ENCODE measurements around the gene SARS1.
"Not testable (repeated sequence)": the region's sequence is repeated elsewhere in the genome, so short reads cannot be mapped to it uniquely, and the experiment has no call there.

SARS1 gene

GRCh38 chr1:109213824-109214693 lies at the start of gene SARS1:
SARS1 (plus strand) TSS chr1:109213918; CDS start chr1:109213993, 75 bp downstream.
- peak; percentile 89 for DNase-seq (ENCODE audit: low spot score)

GRCh38 chr1:109164538-109164937 lies 49.2 kb upstream of the SARS1 start:
- no peak for DNase-seq (ENCODE audit: low spot score)

GRCh38 chr1:109167001-109167506 lies 46.7 kb upstream of the SARS1 start:
- no peak for DNase-seq (ENCODE audit: low spot score)

- DNase-seq (ENCODE audit: low spot score) = no peak
These were observed 43.5 kb upstream of the SARS1 start for GRCh38 chr1:109170035-109170764.

GRCh38 chr1:109171646-109172045 lies 42.1 kb upstream of the SARS1 start:
- DNase-seq (ENCODE audit: low spot score) = no peak

GRCh38 chr1:109176349-109176748 lies 37.4 kb upstream of the SARS1 start:
- not testable (repeated sequence) for DNase-seq (ENCODE audit: low spot score)

GRCh38 chr1:109180715-109181084 lies 33.0 kb upstream of the SARS1 start:
- DNase-seq (ENCODE audit: low spot score) = not testable (repeated sequence)

- DNase-seq (ENCODE audit: low spot score) = no peak
These were observed 32.5 kb upstream of the SARS1 start for GRCh38 chr1:109181085-109181806.

GRCh38 chr1:109181807-109182163 lies 31.9 kb upstream of the SARS1 start:
- no peak for DNase-seq (ENCODE audit: low spot score)

GRCh38 chr1:109183058-109183738 lies 30.5 kb upstream of the SARS1 start:
- DNase-seq (ENCODE audit: low spot score) = no peak

GRCh38 chr1:109184687-109185086 lies 29.0 kb upstream of the SARS1 start:
- no peak for DNase-seq (ENCODE audit: low spot score)

- no peak for DNase-seq (ENCODE audit: low spot score)
These were observed 28.4 kb upstream of the SARS1 start for GRCh38 chr1:109185357-109185756.

GRCh38 chr1:109185990-109186732 lies 27.6 kb upstream of the SARS1 start:
- DNase-seq (ENCODE audit: low spot score) = no peak

- DNase-seq (ENCODE audit: low spot score) = no peak
These were observed 27.0 kb upstream of the SARS1 start for GRCh38 chr1:109186733-109187086.

- no peak for DNase-seq (ENCODE audit: low spot score)
These were observed 26.6 kb upstream of the SARS1 start for GRCh38 chr1:109187127-109187526.

- no peak for DNase-seq (ENCODE audit: low spot score)
These were observed 25.5 kb upstream of the SARS1 start for GRCh38 chr1:109188200-109188599.

GRCh38 chr1:109188781-109189180 lies 24.9 kb upstream of the SARS1 start:
- DNase-seq (ENCODE audit: low spot score) = no peak

- DNase-seq (ENCODE audit: low spot score) = no peak
These were observed 23.5 kb upstream of the SARS1 start for GRCh38 chr1:109190189-109190588.

GRCh38 chr1:109191377-109191776 lies 22.3 kb upstream of the SARS1 start:
- DNase-seq (ENCODE audit: low spot score) = no peak

- no peak for DNase-seq (ENCODE audit: low spot score)
These were observed 21.8 kb upstream of the SARS1 start for GRCh38 chr1:109191891-109192290.

GRCh38 chr1:109192433-109192832 lies 21.3 kb upstream of the SARS1 start:
- no peak for DNase-seq (ENCODE audit: low spot score)

Measured in activated CD4-positive, alpha-beta T cell treated with anti-CD3 and anti-CD28 coated beads, Interleukin-2, Interleukin-4, amounts not matched to agents 100 ng/mL and 50 ng/mL, durations not matched to agents 16 hours and 8 hours (primary cell).